NCI-H2029 treated with DMSO at 0.1 percent for 48 hours (cell line): ENCODE measurements around the gene CD22.

Source experiments
- DNase-seq: peaks from one replicate; lab custom pipeline; 2025; lab: John Stamatoyannopoulos, UW

Gene CD22

DNA sequence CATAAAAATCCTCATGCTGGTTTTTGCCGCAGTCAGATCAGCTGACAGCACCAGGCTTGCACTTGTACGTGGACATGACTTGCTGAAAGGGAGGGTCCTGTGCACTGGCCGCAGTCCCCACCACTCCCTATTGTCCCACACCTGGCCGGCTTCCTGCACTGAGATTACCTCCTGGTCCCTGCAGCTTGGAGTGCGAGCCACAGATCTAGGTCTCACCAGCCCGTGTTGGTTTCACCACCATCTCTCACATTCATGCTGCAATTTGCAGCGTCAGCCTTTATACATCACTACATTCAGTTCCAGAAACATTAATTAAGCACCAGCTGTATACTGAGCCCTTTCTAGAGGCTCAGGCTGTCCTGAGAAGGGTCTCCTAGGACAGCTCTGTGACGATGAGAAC is 15.0 kb upstream of the CD22 start:
- no peak for DNase-seq

DNA sequence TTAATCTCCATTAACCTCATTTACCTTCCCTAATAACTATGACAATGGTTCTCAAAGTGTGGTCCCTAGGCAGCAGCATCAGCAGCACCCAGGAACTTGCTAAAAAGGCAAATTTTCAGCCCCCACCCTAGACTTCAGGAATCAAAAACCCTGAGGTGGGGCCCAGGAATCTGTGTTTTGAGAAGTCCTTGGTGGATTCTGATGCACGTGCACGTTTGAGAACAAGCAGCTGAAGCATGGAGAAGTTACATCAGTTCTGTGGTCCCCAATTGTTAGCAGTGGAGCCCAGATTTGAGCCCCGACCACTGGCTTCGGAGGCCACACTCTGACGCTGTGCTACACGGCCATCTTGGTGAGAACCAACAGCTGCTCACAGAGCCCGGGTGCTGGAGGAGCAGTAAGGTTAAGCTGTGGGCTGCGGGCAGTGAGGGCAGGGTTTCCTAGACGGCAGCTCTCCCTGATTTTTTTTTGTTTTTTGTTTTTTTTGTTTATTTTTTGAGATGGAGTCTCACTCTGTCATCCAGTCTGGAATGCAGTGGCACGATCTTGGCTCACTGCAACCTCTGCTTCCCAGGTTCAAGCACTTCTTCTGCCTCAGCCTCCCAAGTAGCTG is 14.0 kb upstream of the CD22 start:
- no peak for DNase-seq

DNA sequence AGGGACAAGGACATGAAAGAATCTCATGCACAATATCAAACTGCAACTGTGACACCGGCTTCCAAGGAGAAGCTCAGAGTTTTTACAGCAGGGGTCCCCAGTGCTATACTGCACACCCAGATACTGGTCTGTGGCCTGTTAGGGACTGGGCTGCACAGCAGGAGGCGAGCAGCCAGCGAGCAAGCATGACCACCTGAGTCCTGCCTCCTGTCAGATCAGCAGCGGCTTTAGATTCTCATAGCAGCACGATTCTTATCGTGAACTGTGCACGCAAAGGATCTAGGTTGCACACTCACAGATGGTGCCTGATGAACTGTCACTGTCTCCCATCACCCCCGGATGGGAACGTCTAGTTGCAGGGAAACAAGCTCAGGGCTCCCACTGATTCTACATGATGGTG is 13.1 kb upstream of the CD22 start:
- DNase-seq = no peak

DNA sequence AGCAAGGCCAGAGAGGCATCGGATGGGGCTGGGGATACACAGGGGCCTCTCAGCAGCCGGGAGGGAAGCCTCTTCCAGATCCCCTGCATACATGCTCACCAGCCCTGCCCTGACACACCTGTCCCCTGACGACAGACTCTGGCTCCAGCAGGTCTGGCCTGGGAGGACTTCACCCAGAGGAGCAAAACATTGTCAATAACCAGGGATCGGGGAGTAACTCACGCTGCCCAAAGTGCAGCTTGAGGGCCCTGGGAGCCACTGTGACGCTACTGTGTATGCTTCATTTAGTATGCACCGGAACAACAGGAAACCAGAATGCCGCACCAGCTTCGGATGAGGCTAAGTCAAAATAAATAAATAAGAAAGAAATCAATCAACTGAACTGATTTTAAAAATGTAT is 12.4 kb upstream of the CD22 start:
- no peak for DNase-seq

DNA sequence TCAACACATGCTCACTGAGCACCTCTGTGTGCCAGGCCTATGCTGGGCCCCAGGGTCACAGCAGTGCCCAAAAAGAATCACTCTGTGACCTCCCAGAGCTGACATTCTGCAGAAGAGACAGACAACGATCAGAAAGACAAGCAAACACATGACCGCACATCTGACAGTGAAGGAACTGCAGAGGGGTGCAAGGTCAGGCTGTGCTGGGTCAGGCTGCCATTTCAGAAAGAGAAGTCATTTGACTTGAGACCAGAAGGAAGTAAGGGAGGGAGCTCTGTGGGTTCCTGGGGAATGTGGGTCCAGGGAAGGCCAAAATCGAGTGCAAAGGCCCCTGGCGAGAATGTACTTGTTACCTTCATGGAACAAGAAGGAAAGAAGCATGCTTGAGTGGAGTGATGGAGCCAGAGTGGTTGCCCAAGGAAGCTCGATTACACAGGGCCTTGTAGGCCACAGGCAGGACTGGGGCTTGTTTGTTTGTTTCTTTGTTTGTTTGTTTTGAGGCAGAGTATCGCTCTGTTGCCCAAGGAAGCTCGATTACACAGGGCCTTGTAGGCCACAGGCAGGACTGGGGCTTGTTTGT is 11.4 kb upstream of the CD22 start:
- DNase-seq = no peak

DNA sequence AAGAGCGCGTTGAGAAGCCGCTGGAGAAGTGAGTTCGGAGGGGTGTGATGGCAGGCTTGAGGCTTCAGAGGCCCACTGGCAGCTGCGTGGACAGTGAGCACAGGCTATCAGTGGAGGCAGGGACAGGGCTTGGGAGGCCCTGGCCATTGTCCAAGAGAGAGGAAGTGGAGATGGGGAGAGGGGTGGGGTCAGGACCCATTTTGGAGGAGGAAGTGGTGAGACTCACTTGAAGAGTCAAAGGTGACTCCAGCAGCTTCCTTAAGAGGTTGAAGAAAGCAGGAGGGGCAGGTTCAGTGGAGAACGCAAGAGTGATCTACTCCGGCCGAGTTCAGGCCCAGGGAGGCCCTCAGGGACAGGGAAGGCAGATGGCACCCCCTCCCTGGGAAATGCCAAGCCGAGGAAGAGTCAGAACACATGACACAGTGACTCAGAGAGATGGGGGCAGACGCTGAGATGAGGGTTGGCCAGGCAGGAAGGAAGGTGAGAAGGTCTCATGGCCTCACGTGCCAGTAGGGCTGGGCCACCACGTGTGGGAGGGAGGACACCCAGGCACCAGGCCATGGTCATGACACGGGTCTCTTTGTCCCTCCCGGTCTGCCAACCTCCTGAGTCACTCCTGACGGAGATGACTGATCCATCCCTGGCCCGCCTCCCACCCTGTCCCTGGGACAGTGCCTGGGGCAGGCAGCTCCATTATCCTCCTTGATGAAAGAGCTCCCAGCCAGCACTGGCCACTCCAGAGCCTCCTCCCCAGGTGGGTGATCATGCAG is 10.1 kb upstream of the CD22 start:
- DNase-seq = no peak

DNA sequence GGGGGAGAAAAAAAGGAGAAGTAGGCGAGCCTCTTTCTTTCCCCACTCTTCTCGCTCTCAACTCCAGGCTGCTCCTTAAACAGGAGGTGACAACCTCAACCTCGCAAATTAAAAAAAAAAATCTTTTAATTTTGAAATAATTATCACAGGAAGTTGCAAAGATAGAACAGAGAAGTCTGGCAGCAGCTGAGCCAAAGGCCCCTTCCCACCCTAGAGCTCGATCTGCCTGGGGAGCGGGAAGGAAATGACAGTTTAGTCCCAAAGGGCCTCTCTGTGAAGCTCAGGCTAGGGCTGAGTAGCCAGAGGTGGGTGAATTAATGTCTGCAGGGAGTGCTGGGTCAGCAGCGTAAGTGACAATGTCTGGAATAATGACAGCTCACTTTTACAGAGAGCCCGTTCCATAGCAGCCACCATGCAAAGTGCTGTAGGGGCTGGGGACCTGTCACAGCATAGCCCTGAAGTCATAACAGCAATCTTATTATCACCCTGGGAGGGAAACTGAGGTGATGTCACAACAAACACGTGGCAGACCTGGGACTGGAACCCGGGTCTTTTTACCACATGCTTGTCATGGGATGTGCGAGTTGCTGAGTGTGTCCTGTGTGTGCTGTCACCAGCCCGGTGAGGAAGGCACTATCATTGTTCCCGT is 8.8 kb upstream of the CD22 start:
- DNase-seq = no peak

DNA sequence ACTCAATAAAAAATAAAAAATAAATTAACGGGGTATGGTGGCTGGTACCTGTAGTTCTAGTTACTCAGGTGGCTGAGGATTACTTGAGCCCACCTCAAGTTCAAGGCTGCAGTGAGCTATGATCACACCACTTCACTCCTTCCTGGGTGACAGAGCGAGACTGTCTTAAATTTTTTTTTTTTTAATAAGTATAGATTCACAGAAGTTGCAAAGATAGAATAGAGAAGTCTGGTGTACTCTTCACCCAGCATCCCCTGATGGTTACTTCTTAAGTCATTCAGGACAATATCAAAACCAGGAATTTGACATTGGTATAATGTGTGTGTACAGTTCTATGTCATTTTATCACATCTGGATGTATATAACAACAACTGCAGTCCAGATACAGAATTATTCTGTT is 7.7 kb upstream of the CD22 start:
- DNase-seq = no peak

DNA sequence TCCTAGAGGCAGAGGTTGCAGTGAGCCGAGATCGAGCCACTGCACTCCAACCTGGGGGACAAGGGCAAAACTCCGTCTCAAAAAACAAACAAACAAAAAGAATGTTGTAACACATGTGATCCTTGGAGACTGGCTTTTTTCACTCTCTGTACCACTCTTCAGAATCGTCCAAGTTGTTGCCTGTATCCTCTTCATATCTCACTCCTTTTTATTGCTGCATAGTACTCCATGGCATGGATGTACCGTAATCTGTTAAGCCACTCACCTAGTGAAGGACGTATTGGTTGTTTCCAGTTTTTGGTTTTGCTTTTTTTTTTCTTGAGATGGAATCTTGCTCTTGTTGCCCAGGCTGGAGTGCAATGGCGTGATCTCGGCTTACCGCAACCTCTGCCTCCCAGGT is 7.0 kb upstream of the CD22 start:
- DNase-seq = no peak

DNA sequence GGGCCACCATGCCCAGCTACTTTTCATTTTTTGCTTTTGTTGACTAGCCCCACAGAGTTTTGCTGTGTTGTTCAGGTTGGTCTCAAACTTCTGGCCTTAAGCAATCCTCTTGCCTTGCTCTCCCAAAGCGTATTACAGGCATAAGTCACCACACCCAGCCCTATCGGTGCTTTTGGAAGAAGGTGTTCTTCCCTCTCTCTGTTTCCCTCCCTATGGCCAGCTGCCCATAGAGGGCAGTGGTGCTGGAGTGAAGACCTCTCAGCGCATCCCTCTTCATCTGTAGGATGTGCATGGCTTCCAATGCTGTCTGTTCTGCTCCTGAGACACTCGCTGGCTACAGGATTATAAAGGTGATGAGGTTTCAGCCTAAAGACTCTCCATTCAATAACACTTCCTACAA is 1.3 kb upstream of the CD22 start:
- no peak for DNase-seq

DNA sequence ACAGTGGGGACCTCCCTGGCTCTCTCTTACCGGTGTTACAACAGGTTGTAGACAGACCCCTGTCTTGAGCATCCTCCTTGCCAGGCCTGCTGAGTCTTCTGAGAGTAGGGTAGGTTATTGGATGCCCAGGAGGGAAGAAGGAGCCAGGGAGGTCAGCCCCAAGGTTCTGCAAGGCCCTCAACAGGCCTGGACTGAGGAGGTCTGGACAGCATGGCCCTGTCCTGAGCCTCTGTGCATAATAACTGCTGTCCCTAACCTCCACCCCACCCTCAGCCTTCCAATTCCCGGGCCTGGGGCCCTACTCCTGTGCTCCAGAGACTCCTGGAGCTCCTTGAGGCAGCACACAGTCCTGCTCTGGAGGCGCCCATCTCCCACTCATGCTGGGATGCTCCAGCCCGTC is 336 bp downstream of the CD22 start:
- DNase-seq = no peak

DNA sequence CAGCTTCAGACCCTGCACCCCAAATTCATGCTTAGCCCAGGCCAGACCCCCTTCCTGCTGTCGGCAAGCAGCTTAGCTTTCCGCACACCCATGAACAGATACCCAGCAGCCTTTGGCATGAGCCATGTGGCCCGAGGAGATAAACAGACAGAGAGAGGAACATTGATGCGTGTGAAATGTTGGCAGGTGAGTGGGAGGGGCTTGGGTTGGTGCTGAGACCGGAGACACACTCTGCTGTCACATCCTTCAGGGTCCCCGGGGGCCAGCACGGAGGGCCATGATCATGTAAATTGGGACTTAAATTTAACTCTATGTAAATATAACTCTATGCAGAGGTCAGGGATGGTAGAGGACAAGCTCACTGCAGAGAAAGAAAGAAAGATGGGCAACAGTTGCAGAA is 1.5 kb downstream of the CD22 start:
- no peak for DNase-seq

DNA sequence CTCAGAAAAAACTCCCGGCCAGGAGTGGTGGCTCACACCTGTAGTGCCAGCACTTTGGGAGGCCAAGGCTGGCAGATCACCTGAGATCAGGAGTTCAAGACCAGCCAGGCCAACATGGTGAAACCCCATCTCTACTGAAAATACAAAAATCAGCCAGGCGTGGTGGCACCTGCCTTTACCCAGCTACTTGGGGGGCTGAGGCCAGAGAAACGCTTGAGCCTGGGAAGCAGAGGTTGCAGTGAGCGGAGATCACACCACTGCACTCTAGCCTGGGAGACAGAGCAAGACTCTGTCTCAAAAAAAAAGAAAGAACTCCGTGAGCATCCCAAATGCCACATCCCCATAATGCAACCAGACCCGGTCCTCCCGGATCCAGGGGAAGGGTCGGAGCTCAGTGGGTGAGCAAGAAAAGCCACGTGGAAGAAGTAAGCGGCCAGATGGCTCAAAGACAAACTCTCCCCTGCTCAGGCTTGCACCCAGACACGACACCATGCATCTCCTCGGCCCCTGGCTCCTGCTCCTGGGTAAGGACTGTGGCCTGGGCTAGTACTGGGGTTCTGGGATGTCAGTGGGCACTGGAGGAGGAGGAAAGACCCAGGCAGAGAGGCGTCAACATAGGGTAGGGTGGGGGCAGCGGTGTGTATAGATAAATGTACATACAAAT is 2.7 kb downstream of the CD22 start:
- no peak for DNase-seq

DNA sequence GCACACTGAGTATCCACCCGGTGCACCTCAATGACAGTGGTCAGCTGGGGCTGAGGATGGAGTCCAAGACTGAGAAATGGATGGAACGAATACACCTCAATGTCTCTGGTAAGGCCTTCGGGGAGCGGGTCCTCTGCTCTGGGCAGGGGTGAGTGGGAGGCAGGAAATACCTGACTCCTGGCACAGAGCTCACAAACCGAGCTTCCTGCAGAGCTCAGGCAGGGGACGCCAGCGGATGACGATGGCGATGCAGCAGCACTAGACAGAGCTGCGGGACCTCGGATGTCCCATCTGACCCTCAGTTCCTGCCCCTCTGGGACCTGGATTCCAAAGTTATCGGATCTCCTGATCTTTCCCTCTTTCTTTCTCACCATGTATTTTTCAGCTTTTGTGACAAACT is 3.8 kb downstream of the CD22 start:
- DNase-seq = no peak

DNA sequence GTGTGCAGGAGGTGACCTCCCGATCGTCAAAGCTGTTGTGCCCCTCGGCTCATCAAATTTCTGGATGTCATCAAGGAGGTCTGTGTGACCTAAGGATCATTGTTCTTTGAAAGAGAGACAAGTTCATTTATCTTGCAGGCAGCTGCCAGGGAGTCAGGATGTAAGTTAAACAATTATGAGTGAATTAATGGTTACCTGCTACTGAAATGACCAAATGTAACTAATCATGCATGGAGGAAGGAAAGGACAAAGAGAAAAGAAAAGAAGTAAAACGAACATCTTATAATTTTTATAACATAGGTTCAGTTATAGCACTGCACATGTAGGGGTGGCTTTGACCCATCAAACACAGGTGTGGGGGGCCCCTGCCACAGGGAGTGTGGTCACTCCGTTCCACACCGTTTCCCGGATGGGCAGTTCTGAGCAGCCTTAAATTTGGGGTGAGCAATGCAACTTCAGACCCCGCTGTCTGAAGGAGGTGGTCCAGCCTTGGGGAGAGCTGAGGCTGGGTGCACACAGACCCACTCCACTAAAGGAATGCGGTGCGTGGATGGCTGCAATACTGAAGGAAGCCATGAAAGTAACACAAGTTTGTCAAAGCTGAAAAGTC is 5.3 kb downstream of the CD22 start:
- DNase-seq = no peak

DNA sequence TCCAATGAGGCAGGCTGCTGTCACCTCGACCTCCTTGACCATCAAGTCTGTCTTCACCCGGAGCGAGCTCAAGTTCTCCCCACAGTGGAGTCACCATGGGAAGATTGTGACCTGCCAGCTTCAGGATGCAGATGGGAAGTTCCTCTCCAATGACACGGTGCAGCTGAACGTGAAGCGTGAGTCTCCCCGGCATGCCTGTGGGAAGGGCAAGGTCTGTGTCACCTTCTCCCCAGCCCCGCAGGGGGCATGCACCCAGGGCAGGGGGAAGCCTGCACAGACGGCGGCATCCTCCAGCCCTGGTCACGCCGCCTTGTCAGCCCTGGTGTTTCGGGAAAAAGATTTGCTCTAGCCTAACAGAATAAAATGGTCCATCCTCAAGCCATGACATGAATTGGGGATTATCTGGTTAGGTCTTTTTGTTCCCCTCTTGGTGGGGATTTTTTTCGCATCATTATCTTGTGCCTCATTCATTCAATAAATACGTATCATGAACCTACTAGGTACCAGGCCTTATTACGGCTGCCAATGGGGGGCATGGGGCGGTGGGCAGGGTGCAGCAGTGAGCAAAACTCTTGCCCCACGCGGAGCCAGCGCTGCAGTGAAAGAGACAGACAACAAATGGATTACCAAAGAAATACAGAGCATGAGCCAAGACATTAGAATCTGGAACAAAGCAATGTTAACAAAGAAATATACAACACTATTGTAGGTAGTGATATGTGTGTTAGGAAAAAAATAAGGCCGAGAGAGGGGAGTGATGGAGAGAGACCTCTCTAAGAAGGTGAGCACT is 7.4 kb downstream of the CD22 start:
- no peak for DNase-seq

DNA sequence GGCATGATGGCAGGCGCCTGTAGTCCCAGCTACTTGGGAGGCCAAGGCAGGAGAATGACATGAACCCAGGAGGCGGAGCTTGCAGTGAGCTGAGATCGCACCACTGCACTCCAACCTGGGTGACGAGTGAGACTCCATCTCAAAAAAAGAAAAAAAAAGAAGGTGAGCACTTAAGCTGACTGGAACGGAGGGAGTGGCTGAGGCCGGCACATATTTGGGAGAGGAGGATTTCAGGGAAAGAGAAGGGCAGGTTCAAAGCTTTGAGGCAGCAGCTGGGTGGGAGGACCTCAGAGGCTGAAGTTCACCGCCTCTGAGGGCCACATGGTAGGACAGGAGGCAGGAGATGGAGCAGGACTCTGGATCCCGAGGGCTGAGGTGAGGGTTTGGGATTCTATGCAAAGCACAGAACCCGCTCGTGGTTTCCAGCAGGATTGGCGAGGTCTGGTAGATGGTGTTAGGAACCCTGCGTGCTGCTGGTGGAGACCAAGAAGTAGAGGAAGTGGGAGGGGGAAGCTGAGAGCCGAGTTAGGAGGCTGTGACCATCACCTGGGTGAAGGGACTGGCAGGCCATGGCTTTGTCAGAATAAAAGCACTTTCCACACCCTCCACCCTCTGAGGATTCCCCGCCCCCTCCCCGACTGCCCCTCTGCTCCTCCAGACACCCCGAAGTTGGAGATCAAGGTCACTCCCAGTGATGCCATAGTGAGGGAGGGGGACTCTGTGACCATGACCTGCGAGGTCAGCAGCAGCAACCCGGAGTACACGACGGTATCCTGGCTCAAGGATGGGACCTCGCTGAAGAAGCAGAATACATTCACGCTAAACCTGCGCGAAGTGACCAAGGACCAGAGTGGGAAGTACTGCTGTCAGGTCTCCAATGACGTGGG is 8.4 kb downstream of the CD22 start:
- no peak for DNase-seq

DNA sequence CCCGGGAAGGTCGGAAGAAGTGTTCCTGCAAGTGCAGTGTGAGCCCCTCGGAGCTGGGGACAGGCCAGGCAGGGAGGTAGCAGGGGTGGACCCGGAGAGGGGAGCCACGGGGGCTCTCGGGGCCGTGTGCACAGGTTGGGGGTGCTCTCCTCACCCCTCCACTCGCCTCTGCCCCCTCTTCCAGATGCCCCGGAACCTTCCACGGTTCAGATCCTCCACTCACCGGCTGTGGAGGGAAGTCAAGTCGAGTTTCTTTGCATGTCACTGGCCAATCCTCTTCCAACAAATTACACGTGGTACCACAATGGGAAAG is 9.0 kb downstream of the CD22 start:
- no peak for DNase-seq

DNA sequence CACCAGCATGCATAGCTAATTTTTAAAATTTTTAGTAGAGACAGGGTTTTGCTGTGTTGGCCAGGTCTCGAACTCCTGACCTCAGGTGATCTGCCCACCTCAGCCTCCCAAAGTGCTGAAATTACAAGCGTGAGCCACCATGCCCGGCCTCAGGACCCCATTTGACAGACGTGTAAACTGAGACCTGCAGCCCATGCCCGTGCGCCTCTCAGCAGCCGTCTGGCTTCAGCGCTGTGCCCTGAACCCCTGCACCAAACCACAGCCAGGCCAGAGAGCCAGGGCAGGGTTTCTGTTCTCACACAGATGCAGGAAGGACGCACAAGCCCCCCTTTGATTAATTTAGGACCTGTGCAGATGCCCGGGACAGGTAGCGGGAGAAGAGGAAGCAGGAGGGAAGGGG is 11.4 kb downstream of the CD22 start:
- no peak for DNase-seq

DNA sequence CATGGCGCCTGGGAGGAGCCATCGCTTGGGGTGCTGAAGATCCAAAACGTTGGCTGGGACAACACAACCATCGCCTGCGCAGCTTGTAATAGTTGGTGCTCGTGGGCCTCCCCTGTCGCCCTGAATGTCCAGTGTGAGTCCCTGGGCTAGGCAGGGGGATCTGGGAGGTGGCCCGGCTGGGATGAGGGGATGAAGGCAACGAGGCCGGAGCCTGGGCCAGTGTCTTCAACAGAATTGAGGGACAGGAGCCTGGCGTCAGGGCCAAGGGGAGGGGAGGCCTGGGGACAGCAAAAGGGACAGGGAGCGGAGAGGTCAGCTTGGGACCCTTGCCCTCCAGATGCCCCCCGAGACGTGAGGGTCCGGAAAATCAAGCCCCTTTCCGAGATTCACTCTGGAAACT is 12.0 kb downstream of the CD22 start:
- DNase-seq = no peak
